GM12872 (cell line): Measurements from ENCODE around the gene GORASP2.

ENCODE experiments used
- TF ChIP-seq, protein P1 (sequence below): IDR thresholded peaks from 3 replicates; pipeline ENCODE4 v1.5.1; 2011; ENCODE audit warnings: low read depth, mild to moderate bottlenecking, low read length, moderate library complexity; ENCODE audit not compliant: insufficient read depth

Gene GORASP2

GRCh38 chr2:170887896-170888295 lies 41.2 kb upstream of the GORASP2 start:
- TF ChIP-seq, protein P1, sequence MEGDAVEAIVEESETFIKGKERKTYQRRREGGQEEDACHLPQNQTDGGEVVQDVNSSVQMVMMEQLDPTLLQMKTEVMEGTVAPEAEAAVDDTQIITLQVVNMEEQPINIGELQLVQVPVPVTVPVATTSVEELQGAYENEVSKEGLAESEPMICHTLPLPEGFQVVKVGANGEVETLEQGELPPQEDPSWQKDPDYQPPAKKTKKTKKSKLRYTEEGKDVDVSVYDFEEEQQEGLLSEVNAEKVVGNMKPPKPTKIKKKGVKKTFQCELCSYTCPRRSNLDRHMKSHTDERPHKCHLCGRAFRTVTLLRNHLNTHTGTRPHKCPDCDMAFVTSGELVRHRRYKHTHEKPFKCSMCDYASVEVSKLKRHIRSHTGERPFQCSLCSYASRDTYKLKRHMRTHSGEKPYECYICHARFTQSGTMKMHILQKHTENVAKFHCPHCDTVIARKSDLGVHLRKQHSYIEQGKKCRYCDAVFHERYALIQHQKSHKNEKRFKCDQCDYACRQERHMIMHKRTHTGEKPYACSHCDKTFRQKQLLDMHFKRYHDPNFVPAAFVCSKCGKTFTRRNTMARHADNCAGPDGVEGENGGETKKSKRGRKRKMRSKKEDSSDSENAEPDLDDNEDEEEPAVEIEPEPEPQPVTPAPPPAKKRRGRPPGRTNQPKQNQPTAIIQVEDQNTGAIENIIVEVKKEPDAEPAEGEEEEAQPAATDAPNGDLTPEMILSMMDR: no peak

GRCh38 chr2:170891893-170892292 lies 37.2 kb upstream of the GORASP2 start:
- TF ChIP-seq, protein P1: no peak

GRCh38 chr2:170892391-170892951 lies 36.6 kb upstream of the GORASP2 start:
- TF ChIP-seq, protein P1: no peak

GRCh38 chr2:170895023-170895757 lies 33.9 kb upstream of the GORASP2 start:
- TF ChIP-seq, protein P1: no peak

- TF ChIP-seq, protein P1: no peak
Observed at GRCh38 chr2:170896622-170897021, 32.4 kb upstream of the GORASP2 start.

DNA sequence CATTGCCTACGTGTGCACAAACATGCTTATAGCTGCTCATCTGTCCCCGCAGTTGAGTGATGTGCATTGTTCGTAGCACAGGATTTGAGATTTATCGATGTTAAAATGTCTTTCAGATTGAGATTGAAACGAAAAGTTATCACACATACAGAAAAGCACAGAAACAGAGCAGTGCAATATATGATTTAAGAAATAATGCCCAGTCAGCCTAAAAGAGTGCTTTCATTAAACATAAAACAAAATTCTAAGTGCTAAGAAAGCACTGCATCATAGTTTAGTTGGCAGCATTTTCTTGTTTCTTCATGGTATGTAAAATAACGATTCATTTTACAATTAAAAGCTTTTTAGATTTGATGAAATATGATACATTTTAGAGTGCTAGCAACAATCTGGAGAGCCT lies 31.9 kb upstream of the GORASP2 start:
- TF ChIP-seq, protein P1: no peak

DNA sequence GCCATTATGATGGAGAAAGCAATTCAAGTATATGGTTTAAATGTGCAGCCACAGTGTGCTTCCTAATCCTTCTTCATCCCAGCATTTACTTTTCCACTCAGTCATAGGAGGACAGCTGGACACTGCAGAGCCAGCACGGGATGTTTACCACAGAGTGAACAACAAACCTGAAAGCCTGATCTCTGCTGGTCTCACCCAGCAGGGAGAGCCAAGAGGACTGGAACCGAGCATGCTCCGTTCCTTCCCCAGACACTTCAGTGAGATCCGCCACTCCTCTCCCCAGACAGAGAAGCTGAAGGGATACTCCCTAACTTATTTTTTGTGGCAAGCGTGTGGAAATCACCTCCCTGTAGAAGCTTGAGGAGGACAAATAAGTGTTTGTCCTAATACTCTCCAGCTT lies 23.2 kb upstream of the GORASP2 start:
- TF ChIP-seq, protein P1: no peak
